AG04450 (cell line): ENCODE measurements around the gene KLHL36. TPM values are rescaled to one million over a fixed set of nuclear protein-coding genes. Genes with fewer than 3 reads are reported as not detected.

Experiments used
- CTCF ChIA-PET: fragments of 300-600, 350-600 bp; formaldehyde crosslinking; extraction: SDS; loops from one replicate; lab custom pipeline; 2022; ENCODE audit warnings: antibody characterized with exemption, inconsistent platforms; lab: Charles Lee
- POLR2A ChIA-PET: fragments of 350-600 bp; formaldehyde crosslinking; extraction: SDS; loops from one replicate; lab custom pipeline; 2021; ENCODE audit warnings: antibody characterized with exemption, inconsistent platforms; lab: Yijun Ruan, JAX
- DNase-seq: peaks from one replicate; pipeline ENCODE4 v3.0.0-alpha.2; 2011; ENCODE audit warnings: low read depth, low spot score
- H3K27ac ChIP-seq: one replicate; pipeline ENCODE4 v1.5.1; 2012; ENCODE audit warnings: low read depth, low read length, control low read depth
- H3K27me3 ChIP-seq: one replicate; pipeline ENCODE4 v1.6.0; 2012; ENCODE audit warnings: low read length; ENCODE audit not compliant: control insufficient read depth, insufficient read depth
- H3K4me3 ChIP-seq: 2 replicates; pipeline ENCODE4 v1.5.1; 2011; ENCODE audit warnings: mild to moderate bottlenecking, low read depth, low read length, control low read depth
- H3K9me3 ChIP-seq: 2 replicates; pipeline ENCODE4 v1.5.1; 2012; ENCODE audit warnings: low read length; ENCODE audit not compliant: control insufficient read depth, insufficient read depth
- polyA plus RNA-seq: library from polyadenylated mRNA; depleted of rRNA; stranded (reverse); fragments of >200 nt; gene quantifications from 2 replicates; pipeline ENCODE4 v1.2.3, GENCODE V29; 2011
- TF ChIP-seq, protein P1 (sequence below): IDR thresholded peaks from 2 replicates; pipeline ENCODE4 v1.5.1; 2011; ENCODE audit warnings: low read depth, low read length, control low read depth, inconsistent platforms

KLHL36 gene
- polyA plus RNA-seq, 1 experiment, result 32.6 TPM

DNA sequence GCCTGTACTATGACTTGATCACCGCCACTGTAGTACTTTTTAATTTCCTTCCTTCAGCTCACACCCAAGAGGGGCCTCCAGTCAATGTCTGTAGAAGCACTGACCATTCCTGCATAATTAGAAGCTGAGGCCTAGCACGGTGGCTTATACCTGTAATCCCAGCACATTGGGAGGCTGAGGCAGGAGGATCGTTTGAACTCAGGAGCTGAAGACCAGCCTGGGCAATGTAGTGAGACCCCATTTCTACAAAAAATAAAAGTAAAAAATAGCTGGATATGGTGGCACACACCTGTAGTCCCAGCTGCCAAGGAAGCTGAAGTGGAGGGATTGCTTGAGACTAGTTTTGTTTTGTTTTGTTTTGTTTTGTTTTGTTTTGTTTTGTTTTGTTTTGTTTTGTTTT lies 5.9 kb downstream of the KLHL36 start:
- Histone ChIP-seq H3K27ac (no peak overlapping the region), H3K4me3 (no peak overlapping the region), H3K9me3 (no peaks in the 10 kb centered on the region; the same call in 1 of the 2 replicates), H3K27me3 (no peaks in the 10 kb centered on the region)
- POLR2A ChIA-PET, result interaction anchor here (0.6 kb wide), 1 partner anchor 15 kb away, joined by 5 read pairs; no protein-coding TSS in a partner anchor
- TF ChIP-seq, protein P1, sequence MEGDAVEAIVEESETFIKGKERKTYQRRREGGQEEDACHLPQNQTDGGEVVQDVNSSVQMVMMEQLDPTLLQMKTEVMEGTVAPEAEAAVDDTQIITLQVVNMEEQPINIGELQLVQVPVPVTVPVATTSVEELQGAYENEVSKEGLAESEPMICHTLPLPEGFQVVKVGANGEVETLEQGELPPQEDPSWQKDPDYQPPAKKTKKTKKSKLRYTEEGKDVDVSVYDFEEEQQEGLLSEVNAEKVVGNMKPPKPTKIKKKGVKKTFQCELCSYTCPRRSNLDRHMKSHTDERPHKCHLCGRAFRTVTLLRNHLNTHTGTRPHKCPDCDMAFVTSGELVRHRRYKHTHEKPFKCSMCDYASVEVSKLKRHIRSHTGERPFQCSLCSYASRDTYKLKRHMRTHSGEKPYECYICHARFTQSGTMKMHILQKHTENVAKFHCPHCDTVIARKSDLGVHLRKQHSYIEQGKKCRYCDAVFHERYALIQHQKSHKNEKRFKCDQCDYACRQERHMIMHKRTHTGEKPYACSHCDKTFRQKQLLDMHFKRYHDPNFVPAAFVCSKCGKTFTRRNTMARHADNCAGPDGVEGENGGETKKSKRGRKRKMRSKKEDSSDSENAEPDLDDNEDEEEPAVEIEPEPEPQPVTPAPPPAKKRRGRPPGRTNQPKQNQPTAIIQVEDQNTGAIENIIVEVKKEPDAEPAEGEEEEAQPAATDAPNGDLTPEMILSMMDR, result no peak
- CTCF ChIA-PET, result interaction anchor here (0.6 to 1.1 kb wide), 3 partner anchors 17 to 678 kb away, joined by 3 read pairs; no protein-coding TSS in a partner anchor
- DNase-seq, result no peak

DNA sequence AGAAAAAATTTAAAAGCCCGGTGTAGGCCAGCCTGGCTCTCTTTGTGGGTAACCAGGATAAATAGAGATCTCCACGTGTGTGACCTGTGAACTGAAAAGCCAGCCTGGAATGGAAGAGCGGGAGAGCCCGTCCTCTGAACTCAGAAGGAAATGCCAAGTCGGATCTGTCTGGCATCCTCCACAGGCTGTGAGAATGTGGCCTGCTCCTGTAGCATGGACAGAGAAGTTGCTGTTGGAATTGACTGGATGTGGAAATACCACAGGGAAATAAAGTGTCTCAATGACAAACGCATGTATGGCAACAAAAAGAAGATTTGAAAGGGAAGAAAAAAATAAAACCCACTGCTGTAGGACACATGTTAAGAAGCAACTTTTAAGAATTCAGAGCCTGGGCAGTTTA lies 6.7 kb downstream of the KLHL36 start:
- TF ChIP-seq, protein P1, result no peak
- Histone ChIP-seq H3K4me3 (no peak overlapping the region), H3K27me3 (no peaks in the 10 kb centered on the region), H3K27ac (no peak overlapping the region), H3K9me3 (no peaks in the 10 kb centered on the region; the same call in 1 of the 2 replicates)
- POLR2A ChIA-PET, result no interaction called here
- CTCF ChIA-PET, result interaction anchor here (0.7 to 1.1 kb wide), 2 partner anchors 17 to 677 kb away, joined by 3 read pairs; no protein-coding TSS in a partner anchor
- DNase-seq, result no peak

GRCh38 chr16:84656649-84657048 lies 8.3 kb downstream of the KLHL36 start:
- ChIA-PET CTCF (no interaction called here), POLR2A (no interaction called here)
- H3K4me3 ChIP-seq, result no peak overlapping the region
- DNase-seq, result no peak
- H3K27me3 ChIP-seq, result no peaks in the 10 kb centered on the region
- H3K9me3 ChIP-seq, result peaks cover 4% of the 10 kb centered on the region; the same call in 1 of the 2 replicates
- TF ChIP-seq, protein P1, result no peak
- no peak overlapping the region for H3K27ac ChIP-seq

DNA sequence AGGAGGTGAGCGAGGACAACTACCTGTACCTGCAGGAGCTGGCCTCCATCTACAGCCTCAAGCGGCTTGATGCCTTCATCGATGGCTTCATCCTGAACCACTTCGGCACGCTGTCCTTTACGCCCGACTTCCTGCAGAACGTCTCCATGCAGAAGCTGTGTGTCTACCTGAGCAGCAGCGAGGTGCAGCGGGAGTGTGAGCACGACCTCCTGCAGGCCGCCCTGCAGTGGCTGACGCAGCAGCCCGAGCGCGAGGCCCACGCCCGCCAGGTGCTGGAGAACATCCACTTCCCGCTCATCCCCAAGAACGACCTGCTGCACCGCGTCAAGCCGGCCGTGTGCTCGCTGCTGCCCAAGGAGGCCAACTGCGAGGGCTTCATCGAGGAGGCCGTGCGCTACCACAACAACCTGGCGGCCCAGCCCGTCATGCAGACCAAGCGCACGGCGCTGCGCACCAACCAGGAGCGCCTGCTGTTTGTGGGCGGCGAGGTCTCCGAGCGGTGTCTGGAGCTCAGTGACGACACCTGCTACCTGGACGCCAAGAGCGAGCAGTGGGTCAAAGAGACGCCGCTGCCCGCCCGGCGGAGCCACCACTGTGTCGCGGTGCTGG lies 9.0 kb downstream of the KLHL36 start:
- H3K4me3 ChIP-seq, result no peak overlapping the region
- DNase-seq, result no peak
- H3K9me3 ChIP-seq, result peaks cover 5% of the 10 kb centered on the region; the same call in 1 of the 2 replicates
- TF ChIP-seq, protein P1, result no peak
- ChIA-PET POLR2A (no interaction called here), CTCF (interaction anchor here (0.8 kb wide), 1 partner anchor 15 kb away, joined by 3 read pairs; no protein-coding TSS in a partner anchor)
- no peaks in the 10 kb centered on the region for H3K27me3 ChIP-seq
- no peak overlapping the region for H3K27ac ChIP-seq

GRCh38 chr16:84658690-84659089 lies 10.4 kb downstream of the KLHL36 start:
- ChIA-PET CTCF (interaction anchor here (1.8 kb wide), 1 partner anchor 14 kb away, joined by 9 read pairs; no protein-coding TSS in a partner anchor), POLR2A (no interaction called here)
- TF ChIP-seq, protein P1, result no peak

More at GRCh38 chr16:84658690-84659089, 10.4 kb downstream of the KLHL36 start:
- DNase-seq, result no peak
- peaks cover 5% of the 10 kb centered on the region; the same call in 1 of the 2 replicates for H3K9me3 ChIP-seq
- no peak overlapping the region for H3K27ac ChIP-seq
- H3K4me3 ChIP-seq, result no peak overlapping the region
- no peaks in the 10 kb centered on the region for H3K27me3 ChIP-seq
